ENCODE measurements around the gene CDC37. TPM values are rescaled to one million over a fixed set of nuclear protein-coding genes. Genes with fewer than 3 reads are reported as not detected.
A peak's percentile ranks its signal among the peaks of the same experiment; 100 is the strongest.

Gene CDC37
- total and polyA plus RNA-seq, 2 of the 4 experiments (the other 2 are of a cell fraction) = 209 to 650 TPM

DNA sequence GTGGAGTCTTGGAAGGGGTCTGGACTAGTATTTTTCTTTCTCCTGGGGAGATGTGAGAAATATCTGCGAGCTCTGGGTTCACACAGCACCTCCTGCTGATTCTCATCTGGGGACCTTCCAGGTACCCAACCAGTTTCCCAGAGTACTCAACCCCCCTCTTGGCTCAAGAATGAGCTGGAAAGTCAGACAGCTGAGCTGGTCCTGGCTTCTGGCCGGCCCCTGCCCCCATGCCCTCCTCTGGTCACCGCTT is 14.8 kb upstream of the CDC37 start:
- Histone ChIP-seq H4K8ac (ENCODE audit: low read depth in 2 of 2, low read length in 2 of 2) (no peak overlapping the region), H3K4me1 (ENCODE audit: control insufficient read depth, insufficient read depth, low read length) (peaks cover 12% of the 10 kb centered on the region), H3K56ac (ENCODE audit: extremely low read depth, insufficient read depth, low read length) (no peak overlapping the region), H2BK5ac (ENCODE audit: low read depth, low read length, poor library complexity, severe bottlenecking) (no peak overlapping the region), H2BK120ac (ENCODE audit: low read depth, low read length) (no peak overlapping the region), H4K91ac (ENCODE audit: insufficient read depth, low read depth, low read length) (no peak overlapping the region), H2BK15ac (ENCODE audit: low read depth, low read length) (no peak overlapping the region), H3K4me2 (ENCODE audit: low read depth, low read length) (no peak overlapping the region; the same call in 1 of the 2 replicates), H3K36me3 (ENCODE audit: control insufficient read depth, insufficient read depth, low read length) (no peaks in the 10 kb centered on the region), H2AK9ac (replicated peaks; ENCODE audit: low read depth, low read length, poor library complexity) (peak overlapping the region; percentile 60), H2BK20ac (ENCODE audit: low read depth, low read length) (no peak overlapping the region), H3K18ac (ENCODE audit: low read depth, low read length) (no peak overlapping the region), H3K9ac (ENCODE audit: low read depth, low read length) (no peak overlapping the region), H4K20me1 (ENCODE audit: insufficient read depth, low read length) (peaks cover 31% of the 10 kb centered on the region), H3K9me1 (ENCODE audit: insufficient read depth, low read length) (no peaks in the 10 kb centered on the region), H3K79me1 (ENCODE audit: low read depth in 1 of 2, low read length in 2 of 2) (no peaks in the 10 kb centered on the region; a peak in 1 of 4 replicates), H2AFZ (replicated peaks; ENCODE audit: low read length, poor library complexity) (peak overlapping the region; percentile 87), H3K23ac (ENCODE audit: low read depth, low read length) (no peak overlapping the region), H3K27ac (ENCODE audit: insufficient read depth, low read length) (no peak overlapping the region), H4K5ac (ENCODE audit: low read depth, low read length) (no peak overlapping the region), H3K9me3 (ENCODE audit: control insufficient read depth, insufficient read depth, low read length) (no peaks in the 10 kb centered on the region), H2AK5ac (ENCODE audit: low read depth, low read length) (no peak overlapping the region), H3K14ac (replicated peaks; ENCODE audit: low read depth, low read length) (no peak overlapping the region), H3K4ac (ENCODE audit: low read depth, low read length) (no peak overlapping the region), H3K27me3 (ENCODE audit: control insufficient read depth, insufficient read depth, low read length) (peaks cover 42% of the 10 kb centered on the region), H3K4me3 (ENCODE audit: insufficient read depth, low read depth, low read length) (no peak overlapping the region)
- TF ChIP-seq SMC3 (IDR thresholded peaks at IDR 0.05; ENCODE audit: low read depth, low read length) = no peak
- TF ChIP-seq FOS (IDR thresholded peaks at IDR 0.05; ENCODE audit: low read depth, low read length) = no peak
- TF ChIP-seq, protein P1, sequence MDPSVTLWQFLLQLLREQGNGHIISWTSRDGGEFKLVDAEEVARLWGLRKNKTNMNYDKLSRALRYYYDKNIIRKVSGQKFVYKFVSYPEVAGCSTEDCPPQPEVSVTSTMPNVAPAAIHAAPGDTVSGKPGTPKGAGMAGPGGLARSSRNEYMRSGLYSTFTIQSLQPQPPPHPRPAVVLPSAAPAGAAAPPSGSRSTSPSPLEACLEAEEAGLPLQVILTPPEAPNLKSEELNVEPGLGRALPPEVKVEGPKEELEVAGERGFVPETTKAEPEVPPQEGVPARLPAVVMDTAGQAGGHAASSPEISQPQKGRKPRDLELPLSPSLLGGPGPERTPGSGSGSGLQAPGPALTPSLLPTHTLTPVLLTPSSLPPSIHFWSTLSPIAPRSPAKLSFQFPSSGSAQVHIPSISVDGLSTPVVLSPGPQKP (IDR thresholded peaks at IDR 0.05; ENCODE audit: borderline replicate concordance, low read depth, low read length) = no peak
- TF ChIP-seq, protein P2, sequence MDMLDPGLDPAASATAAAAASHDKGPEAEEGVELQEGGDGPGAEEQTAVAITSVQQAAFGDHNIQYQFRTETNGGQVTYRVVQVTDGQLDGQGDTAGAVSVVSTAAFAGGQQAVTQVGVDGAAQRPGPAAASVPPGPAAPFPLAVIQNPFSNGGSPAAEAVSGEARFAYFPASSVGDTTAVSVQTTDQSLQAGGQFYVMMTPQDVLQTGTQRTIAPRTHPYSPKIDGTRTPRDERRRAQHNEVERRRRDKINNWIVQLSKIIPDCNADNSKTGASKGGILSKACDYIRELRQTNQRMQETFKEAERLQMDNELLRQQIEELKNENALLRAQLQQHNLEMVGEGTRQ (IDR thresholded peaks at IDR 0.05; ENCODE audit: low read depth, low read length) = no peak
- no TSS peak for BruUV-seq (replicated peaks)
- CTCF ChIA-PET = interaction anchor here (0.5 to 3.5 kb wide), 2 partner anchors 14 to 19 kb away, joined by 4 to 37 read pairs; partner anchors contain the start of gene CDC37
- intact Hi-C loops (cut with micrococcal nuclease) = no loop called here
- no peak for DNase-seq
- ATAC-seq (ENCODE audit: low read depth) = no peak
- POLR2A ChIA-PET (ENCODE audit: unreplicated experiment) = interaction anchor here (0.5 kb wide), 1 partner anchor 76 kb away, joined by 3 read pairs; no protein-coding TSS in a partner anchor
- dilution Hi-C loops (cut with HindIII; ENCODE audit: low sequenced_read_pairs, unreplicated experiment) = no loop called here
- WGBS, 2 experiments (ENCODE audit: extremely low coverage in 2 of 2, insufficient read length in 1 of 2) = 0% methylated on average over 1 of the region's 3 CpGs; no CpG with 5 or more reads in 1 of the 2 experiments
- in situ Hi-C loops (cut with MboI; ENCODE audit: low sequenced_read_pairs) = no loop called here

All from IMR-90 (cell line).